LoVo (cell line): Measurements from ENCODE around the gene SCYGR2.

ENCODE experiments used
- DNase-seq: peaks from one replicate; pipeline ENCODE4 v3.0.0-alpha.2; 2016; ENCODE audit warnings: low spot score

Gene SCYGR2

DNA sequence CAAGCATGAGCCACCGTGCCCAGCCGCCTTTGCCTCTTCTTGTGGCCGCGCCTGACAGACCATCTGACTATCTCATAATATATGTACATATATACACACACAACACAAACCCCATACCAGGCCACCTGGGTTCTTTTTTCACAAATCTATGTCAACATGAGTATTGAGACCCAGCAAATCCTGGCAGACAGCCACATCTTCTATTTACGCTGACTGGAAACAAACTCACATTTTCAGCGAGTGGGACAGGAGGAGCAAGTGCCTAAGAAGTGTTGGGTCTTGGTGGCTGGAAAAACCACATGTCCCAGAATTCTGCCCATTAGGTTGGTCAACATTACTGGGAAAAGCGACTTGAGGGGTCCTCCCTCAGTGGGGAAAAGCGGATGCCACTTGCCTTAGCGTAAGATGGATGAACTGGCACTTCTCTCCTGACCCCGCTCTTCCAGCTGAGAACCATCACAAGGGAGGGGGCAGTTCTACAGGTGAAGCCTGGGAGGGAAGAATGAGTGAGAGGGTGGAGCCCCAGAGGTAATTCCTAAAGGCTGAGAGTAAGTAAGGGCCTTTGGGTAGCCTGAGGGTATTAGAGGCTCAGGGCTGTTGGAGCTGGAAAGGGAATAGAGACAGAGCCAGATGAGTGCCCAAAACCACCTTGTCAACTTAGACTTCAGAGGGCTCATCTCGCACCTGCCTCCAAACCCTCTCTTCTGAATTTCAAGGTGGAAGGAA, 14.0 kb downstream of the SCYGR2 start:
- no peak for DNase-seq

GRCh38 chr2:227613272-227613660, 14.6 kb downstream of the SCYGR2 start:
- DNase-seq: no peak

GRCh38 chr2:227614246-227614645, 15.6 kb downstream of the SCYGR2 start:
- no peak for DNase-seq

DNA sequence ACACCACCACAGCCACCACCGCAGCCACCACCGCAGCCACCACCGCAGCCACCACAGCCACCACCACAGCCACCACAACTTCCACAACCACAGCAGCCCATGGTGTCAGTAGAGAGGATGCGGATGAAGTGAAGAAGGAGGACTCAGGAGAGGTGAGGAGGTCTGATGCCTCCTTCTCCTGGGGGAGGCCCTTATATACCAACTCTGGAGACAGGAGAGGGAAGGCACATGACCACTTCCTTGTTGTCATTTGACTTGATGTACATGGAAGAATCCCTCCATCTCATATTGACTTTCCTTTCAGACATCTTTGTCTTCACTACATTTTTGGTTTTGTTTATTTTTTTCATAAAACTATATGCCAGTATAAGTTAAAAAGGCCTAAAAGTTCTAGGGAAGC, 16.0 kb downstream of the SCYGR2 start, which contains the start of gene SCYGR3:
TSS of gene SCYGR3 (minus strand) at position 101 of the 400 bp plus-strand sequence. CDS start at position 101, 0 bp downstream.
- no peak for DNase-seq

DNA sequence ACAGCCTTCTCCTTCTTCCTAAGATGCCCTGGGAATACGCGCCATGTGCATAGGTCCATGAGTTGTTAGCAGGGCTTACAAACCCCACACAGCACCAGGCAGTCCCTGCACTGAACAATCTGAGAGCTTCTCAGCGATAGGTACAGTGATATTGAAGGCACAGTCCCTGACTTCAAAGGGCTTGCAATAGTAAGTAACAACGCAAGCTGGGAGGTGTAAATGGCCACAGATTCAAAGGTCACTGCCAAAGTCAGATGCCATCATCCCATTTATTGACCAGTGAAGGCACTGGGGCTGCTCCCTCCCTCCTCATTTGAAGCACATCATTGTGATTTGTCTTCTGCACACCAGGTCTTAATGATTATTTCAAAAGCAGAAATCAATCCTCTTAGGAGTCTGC, 16.5 kb downstream of the SCYGR2 start:
- DNase-seq: no peak

DNA sequence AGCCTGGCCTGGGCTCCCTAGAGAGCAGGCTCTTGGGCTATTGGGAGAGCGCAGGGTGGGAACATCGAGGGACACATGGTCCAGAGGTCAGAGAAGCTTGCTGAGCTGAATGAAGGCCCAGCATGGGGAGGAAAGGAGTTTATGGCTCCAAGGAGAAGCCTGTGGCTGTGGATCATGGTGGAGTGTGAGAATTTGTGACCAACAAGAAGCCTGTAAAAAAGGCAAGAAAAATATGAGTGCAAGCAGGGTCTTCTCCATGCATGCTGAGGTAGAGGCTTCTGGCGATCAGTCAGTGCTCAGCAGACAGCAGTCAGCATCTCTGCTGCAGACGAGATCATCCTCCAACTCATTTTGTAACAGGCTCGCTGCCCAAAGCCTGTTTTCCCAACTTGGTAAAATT, 17.2 kb downstream of the SCYGR2 start:
- no peak for DNase-seq

- DNase-seq: no peak
Observed at GRCh38 chr2:227616631-227617030, 17.9 kb downstream of the SCYGR2 start.

DNA sequence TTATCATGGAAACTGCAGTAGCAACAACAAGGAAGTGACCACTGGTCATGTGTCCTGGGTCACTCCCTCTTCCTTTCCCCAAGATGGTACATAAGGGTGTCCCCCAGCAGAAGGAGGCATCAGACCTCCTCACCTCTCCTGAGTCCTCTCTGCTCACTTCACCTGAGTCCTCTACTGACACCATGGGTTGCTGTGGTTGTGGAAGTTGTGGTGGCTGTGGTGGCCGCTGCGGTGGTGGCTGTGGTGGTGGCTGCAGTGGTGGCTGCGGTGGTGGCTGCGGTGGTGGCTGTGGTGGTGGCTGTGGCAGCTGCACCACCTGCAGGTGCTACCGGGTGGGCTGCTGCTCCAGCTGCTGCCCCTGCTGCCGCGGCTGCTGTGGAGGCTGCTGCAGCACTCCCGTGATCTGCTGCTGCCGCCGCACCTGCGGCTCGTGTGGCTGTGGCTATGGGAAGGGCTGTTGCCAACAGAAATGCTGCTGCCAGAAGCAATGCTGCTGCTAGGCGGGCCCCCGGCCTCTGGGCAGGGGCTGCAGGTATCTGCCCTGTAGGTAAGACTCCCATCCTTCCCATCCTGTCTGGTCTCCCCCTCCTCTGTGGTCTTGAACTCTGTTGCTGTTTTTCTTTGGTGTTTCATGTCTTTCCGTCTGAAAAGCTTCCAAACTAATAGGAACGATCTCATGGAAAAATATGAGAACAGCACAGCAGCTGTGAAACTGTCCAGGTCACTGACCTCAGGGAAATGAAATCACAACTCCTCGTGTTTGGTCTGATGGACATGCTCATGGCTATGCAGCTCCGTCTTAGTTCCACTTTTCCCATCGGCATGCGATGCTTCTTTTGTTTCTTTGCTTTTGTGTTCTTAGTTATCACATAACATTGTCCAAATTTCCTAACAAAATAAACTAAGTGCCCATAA, 18.9 kb downstream of the SCYGR2 start, which contains the start of gene SCYGR4:
TSS of gene SCYGR4 (plus strand) at position 183 of the 915 bp plus-strand sequence. CDS start at position 183, 0 bp downstream.
- no peak for DNase-seq

GRCh38 chr2:227623226-227623625, 24.5 kb downstream of the SCYGR2 start:
- DNase-seq: peak; percentile 56

DNA sequence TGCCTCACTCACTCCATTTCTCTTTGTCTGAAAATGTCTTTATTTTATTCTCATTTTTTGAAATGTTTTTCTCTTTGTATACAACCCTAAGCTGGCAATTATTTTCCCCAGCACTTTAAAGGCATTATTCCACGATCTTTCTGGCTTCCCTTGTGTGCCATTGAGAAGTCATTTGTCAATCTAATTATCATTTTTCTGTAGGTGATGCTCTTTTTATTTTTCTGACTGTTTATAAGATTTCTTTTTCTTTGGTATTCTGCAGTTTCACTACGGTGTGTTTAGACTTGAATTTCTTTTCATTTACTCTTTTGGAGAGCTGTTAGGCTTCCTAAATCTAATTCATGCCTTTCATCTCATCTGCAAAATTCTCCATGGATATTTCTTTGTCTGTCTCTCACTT, 26.7 kb downstream of the SCYGR2 start:
- no peak for DNase-seq

DNA sequence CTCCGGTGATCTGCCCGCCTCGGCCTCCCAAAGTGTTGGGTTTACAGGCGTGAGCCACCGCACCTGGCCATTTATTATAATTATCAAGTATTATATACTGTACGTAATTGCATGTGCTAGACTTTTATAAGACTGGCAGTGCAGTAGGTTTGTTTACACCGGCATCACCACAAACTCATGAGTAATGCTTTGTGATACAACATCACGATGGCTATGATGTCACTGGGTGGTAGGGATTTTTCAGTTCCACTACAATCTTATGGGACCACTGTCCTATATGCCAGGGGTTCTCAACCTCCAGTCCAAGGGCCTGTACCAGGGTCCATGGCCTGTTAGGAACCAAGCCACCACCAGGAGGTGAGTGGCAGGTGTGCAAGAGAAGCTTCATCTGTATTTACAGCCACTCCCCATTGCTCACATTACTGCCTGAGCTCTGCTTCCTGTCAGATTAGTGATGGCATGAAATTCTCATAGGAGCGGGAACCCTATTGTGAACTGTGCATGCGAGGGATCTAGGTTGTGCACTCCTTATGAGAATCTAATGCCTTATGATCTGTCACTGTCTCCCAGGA, 28.0 kb downstream of the SCYGR2 start:
- no peak for DNase-seq

GRCh38 chr2:227627769-227628168, 29.1 kb downstream of the SCYGR2 start:
- DNase-seq: no peak

- no peak for DNase-seq
Observed at GRCh38 chr2:227629435-227629834, 30.7 kb downstream of the SCYGR2 start.

DNA sequence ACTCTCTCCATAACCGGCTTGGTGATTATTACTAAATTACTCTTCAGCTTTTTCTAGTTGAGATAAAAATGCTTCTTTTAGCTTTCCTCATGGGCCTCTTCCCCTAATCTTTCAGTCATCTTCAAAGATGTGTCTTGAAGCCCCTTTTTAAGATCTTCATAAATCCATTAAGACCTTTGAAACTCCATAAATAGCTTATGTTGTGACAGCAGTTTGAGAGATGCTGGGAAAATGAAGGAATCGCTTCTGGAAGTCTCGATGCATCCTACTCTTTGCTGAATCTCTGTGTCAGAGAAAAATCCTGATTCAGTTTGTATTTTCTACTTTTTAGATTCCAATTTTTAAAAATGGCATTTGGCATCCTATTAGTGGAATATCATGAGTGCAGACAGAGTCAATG, 31.6 kb downstream of the SCYGR2 start:
- DNase-seq: no peak

- DNase-seq: no peak
Observed at GRCh38 chr2:227632827-227633226, 34.1 kb downstream of the SCYGR2 start.

GRCh38 chr2:227634201-227634600, 35.5 kb downstream of the SCYGR2 start:
- DNase-seq: no peak

DNA sequence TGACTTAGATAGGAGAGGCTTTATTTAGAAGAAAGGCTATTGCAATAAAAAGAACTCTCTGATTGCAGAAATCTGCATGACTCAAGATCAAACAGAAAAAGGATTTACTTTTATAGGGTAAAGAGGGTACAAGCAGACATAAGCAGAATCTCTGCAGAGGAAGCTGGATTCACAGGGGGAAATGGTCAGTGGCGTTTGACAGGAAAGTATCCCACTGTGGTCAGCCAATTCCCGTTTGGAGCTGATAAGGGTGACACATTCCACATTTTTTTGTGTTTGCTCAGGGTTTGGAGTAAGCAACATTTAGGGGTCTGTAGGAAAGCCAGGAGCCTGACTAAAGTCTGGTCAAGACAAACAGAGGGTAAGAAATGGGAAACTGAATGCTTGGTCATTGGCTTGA, 44.0 kb downstream of the SCYGR2 start:
- DNase-seq: no peak

DNA sequence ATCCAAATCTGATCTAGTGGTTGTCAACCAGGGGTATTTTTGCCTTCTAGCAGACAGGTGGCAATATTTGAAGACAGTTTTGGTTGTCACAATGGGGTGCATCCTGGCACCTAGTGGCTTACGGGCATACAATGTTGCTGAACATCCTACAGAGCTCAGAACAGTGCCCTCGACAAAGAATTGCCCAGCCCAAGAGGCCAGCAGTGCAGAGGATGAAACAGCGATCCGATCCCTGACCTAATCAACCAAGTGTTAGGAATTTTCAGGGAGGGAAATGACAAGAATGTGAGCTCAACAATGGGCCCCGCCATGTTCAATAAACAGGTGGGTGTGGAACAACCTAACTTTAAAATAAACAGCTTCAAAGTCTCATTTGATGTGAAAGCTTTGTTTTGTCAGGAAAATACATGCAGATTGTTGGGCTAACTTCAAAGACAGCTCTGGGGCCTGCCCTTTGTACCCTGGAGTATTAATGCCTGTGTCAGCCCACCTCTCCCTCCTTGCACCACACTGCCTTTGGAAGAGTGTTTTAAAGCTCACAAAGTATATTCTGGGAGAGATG, 45.4 kb downstream of the SCYGR2 start:
- peak; percentile 18 for DNase-seq
